Smooth muscle cell (in vitro differentiated cells): Measurements from ENCODE around the gene ASPG. TPM values are rescaled to one million over a fixed set of nuclear protein-coding genes. Genes with fewer than 3 reads are reported as not detected.

ENCODE experiments used
- DNase-seq: peaks from one replicate; lab custom pipeline; 2025; ENCODE audit not compliant: unreplicated experiment; lab: John Stamatoyannopoulos, UW
- H2AFZ ChIP-seq: fragments of 200-600 bp; sonication (generic); 2 replicates; pipeline ENCODE4 v1.6.0; 2016; ENCODE audit warnings: antibody characterized with exemption, low read depth, mild to moderate bottlenecking
- H3F3A ChIP-seq: fragments of 200-600 bp; sonication (generic); 2 replicates; pipeline ENCODE4 v1.6.0; 2017; ENCODE audit warnings: antibody characterized with exemption, low read depth
- H3K27ac ChIP-seq: fragments of 200-600 bp; sonication (generic); 2 replicates; pipeline ENCODE4 v1.5.1; 2016; ENCODE audit warnings: low read depth, mild to moderate bottlenecking
- H3K27me3 ChIP-seq: fragments of 200-600 bp; sonication (generic); 2 replicates; pipeline ENCODE4 v1.6.1; 2016; ENCODE audit warnings: low read depth, mild to moderate bottlenecking
- H3K36me3 ChIP-seq: fragments of 200-600 bp; sonication (generic); 2 replicates; pipeline ENCODE4 v1.5.1; 2016; ENCODE audit warnings: low read depth
- H3K4me1 ChIP-seq: fragments of 200-600 bp; sonication (generic); 2 replicates; pipeline ENCODE4 v1.5.1; 2016; ENCODE audit warnings: low read depth
- H3K4me2 ChIP-seq: fragments of 200-600 bp; sonication (generic); 2 replicates; pipeline ENCODE4 v1.6.0; 2016; ENCODE audit warnings: mild to moderate bottlenecking
- H3K4me3 ChIP-seq: fragments of 200-600 bp; sonication (generic); 2 replicates; pipeline ENCODE4 v1.5.1; 2016; ENCODE audit warnings: mild to moderate bottlenecking
- H3K79me2 ChIP-seq: fragments of 200-600 bp; sonication (generic); 2 replicates; pipeline ENCODE4 v1.6.0; 2016; ENCODE audit warnings: low read depth, mild to moderate bottlenecking
- H3K9ac ChIP-seq: fragments of 200-600 bp; sonication (generic); 2 replicates; pipeline ENCODE4 v1.6.0; 2016; ENCODE audit warnings: low read depth
- H3K9me3 ChIP-seq: fragments of 200-600 bp; sonication (generic); replicated peaks from 2 replicates; pipeline ENCODE4 v1.5.1; 2016; ENCODE audit warnings: low read depth
- H4K20me1 ChIP-seq: fragments of 200-600 bp; sonication (generic); 2 replicates; pipeline ENCODE4 v1.6.0; 2016; ENCODE audit warnings: low read depth
- CTCF ChIP-seq: fragments of 200-600 bp; sonication (generic); IDR thresholded peaks from 2 replicates; pipeline ENCODE4 v1.5.1; 2017; ENCODE audit warnings: borderline replicate concordance, mild to moderate bottlenecking, antibody characterized with exemption; ENCODE audit not compliant: insufficient read depth, poor library complexity, severe bottlenecking
- WGBS: methylation state at CpG from one replicate; pipeline ENCODE4 v1.1.7; 2016; ENCODE audit warnings: low lambda C conversion rate; 5-methylcytosine and 5-hydroxymethylcytosine counted together
- polyA plus RNA-seq: library from polyadenylated mRNA; unstranded; fragments of >200 nt; fragmentation: Nextera tagmentation; extraction: Ambion mirVana; gene quantifications from 2 replicates; pipeline ENCODE4 v1.2.1, GENCODE V29; 2016
- total RNA-seq: library from RNA; depleted of rRNA; stranded (reverse); fragments of >200 nt; gene quantifications from 2 replicates; pipeline ENCODE4 v1.2.3, GENCODE V29; 2014

The ASPG gene
- total and polyA plus RNA-seq, 2 experiments from 2014 or later, result 0.18 to 1.2 TPM

GRCh38 chr14:104041430-104042104 is 43.9 kb upstream of the ASPG start:
- Histone ChIP-seq H3K4me3 (no peak overlapping the region), H3K9ac (no peak overlapping the region), H3K4me1 (no peaks in the 10 kb centered on the region), H3K36me3 (no peaks in the 10 kb centered on the region), H2AFZ (no peak overlapping the region), H3K79me2 (no peaks in the 10 kb centered on the region), H3K9me3 (no peaks in the 10 kb centered on the region), H3K27me3 (no peaks in the 10 kb centered on the region), H3K4me2 (no peak overlapping the region), H3K27ac (no peak overlapping the region), H4K20me1 (no peaks in the 10 kb centered on the region), H3F3A (no peaks in the 10 kb centered on the region)
- DNase-seq, result no peak
- 94% methylated on average over 6 of the region's 6 CpGs for WGBS
- TF ChIP-seq CTCF, result no peak

- H3F3A ChIP-seq, result no peaks in the 10 kb centered on the region
Observed at GRCh38 chr14:104044016-104044415, 41.5 kb upstream of the ASPG start.

GRCh38 chr14:104047761-104048160 is 37.7 kb upstream of the ASPG start:
- no peak for TF ChIP-seq CTCF
- H3K79me2 ChIP-seq, result no peaks in the 10 kb centered on the region
- H3K36me3 ChIP-seq, result no peaks in the 10 kb centered on the region
- H3K4me3 ChIP-seq, result no peak overlapping the region
- DNase-seq, result no peak
- H3K9me3 ChIP-seq, result no peaks in the 10 kb centered on the region
- no peaks in the 10 kb centered on the region for H3K4me1 ChIP-seq
- H4K20me1 ChIP-seq, result no peaks in the 10 kb centered on the region
- H3F3A ChIP-seq, result no peaks in the 10 kb centered on the region
- H3K9ac ChIP-seq, result no peak overlapping the region
- H2AFZ ChIP-seq, result no peak overlapping the region
- no peak overlapping the region for H3K4me2 ChIP-seq
- no peak overlapping the region for H3K27ac ChIP-seq
- 99% methylated on average over 3 of the region's 3 CpGs for WGBS
- no peaks in the 10 kb centered on the region for H3K27me3 ChIP-seq

More at GRCh38 chr14:104044016-104044415, 41.5 kb upstream of the ASPG start:
- no peak overlapping the region for H3K9ac ChIP-seq
- no peak for DNase-seq
- H3K4me3 ChIP-seq, result no peak overlapping the region
- no peak overlapping the region for H2AFZ ChIP-seq
- no peaks in the 10 kb centered on the region for H3K79me2 ChIP-seq
- no peaks in the 10 kb centered on the region for H4K20me1 ChIP-seq
- TF ChIP-seq CTCF, result no peak
- H3K27me3 ChIP-seq, result no peaks in the 10 kb centered on the region
- WGBS, result 93% methylated on average over 6 of the region's 6 CpGs
- H3K27ac ChIP-seq, result no peak overlapping the region
- no peaks in the 10 kb centered on the region for H3K4me1 ChIP-seq
- H3K4me2 ChIP-seq, result no peak overlapping the region
- H3K36me3 ChIP-seq, result no peaks in the 10 kb centered on the region
- H3K9me3 ChIP-seq, result no peaks in the 10 kb centered on the region
